HG03558 (cell line): ENCODE measurements around the gene MBD3.

Experiments used
- ATAC-seq: cut with Tn5 transposase; IDR thresholded peaks from one replicate; pipeline ENCODE4 v1.9.1; 2021; ENCODE audit warnings: moderate number of reproducible peaks; ENCODE audit not compliant: unreplicated experiment; ENCODE audit errors: extremely low read depth

The MBD3 gene

GRCh38 chr19:1575323-1576241, 17.1 kb downstream of the MBD3 start:
- ATAC-seq = no peak

GRCh38 chr19:1574354-1575136, 18.1 kb downstream of the MBD3 start:
- no peak for ATAC-seq

GRCh38 chr19:1572795-1573194, 19.9 kb downstream of the MBD3 start:
- ATAC-seq = no peak

GRCh38 chr19:1571358-1571757, 21.3 kb downstream of the MBD3 start:
- no peak for ATAC-seq

- ATAC-seq = no peak
Measured at GRCh38 chr19:1570836-1571235, 21.8 kb downstream of the MBD3 start.

- no peak for ATAC-seq
Measured at GRCh38 chr19:1569997-1570396, 22.7 kb downstream of the MBD3 start.

- no peak for ATAC-seq
Measured at GRCh38 chr19:1568320-1569019, 24.2 kb downstream of the MBD3 start, which contains the start of gene MEX3D. TSS of gene MEX3D (minus strand) at chr19:1568325. CDS start at chr19:1568058, 267 bp downstream.

- no peak for ATAC-seq
Measured at GRCh38 chr19:1567848-1568227, 24.8 kb downstream of the MBD3 start.

GRCh38 chr19:1567116-1567847, 25.4 kb downstream of the MBD3 start:
- ATAC-seq = no peak

GRCh38 chr19:1566392-1567115, 26.1 kb downstream of the MBD3 start:
- no peak for ATAC-seq

- no peak for ATAC-seq
Measured at GRCh38 chr19:1563251-1563650, 29.4 kb downstream of the MBD3 start.

GRCh38 chr19:1561236-1561842, 31.3 kb downstream of the MBD3 start:
- ATAC-seq = no peak

GRCh38 chr19:1560286-1560882, 32.3 kb downstream of the MBD3 start:
- no peak for ATAC-seq

- no peak for ATAC-seq
Measured at GRCh38 chr19:1558552-1558951, 34.1 kb downstream of the MBD3 start.

- ATAC-seq = no peak
Measured at GRCh38 chr19:1556390-1557070, 36.1 kb downstream of the MBD3 start.

GRCh38 chr19:1555487-1556389, 36.9 kb downstream of the MBD3 start:
- ATAC-seq = no peak

- ATAC-seq = no peak
Measured at GRCh38 chr19:1554968-1555367, 37.7 kb downstream of the MBD3 start.
